ENCODE results near the gene VOPP1. TPM values are rescaled to one million over a fixed set of nuclear protein-coding genes. Genes with fewer than 3 reads are reported as not detected.

The VOPP1 gene
- total and polyA plus RNA-seq, 10 of the 15 experiments (the other 5 are each of a cell fraction or from before 2014, with no cell fraction given), result 32.8 to 206 (median 129) TPM

DNA sequence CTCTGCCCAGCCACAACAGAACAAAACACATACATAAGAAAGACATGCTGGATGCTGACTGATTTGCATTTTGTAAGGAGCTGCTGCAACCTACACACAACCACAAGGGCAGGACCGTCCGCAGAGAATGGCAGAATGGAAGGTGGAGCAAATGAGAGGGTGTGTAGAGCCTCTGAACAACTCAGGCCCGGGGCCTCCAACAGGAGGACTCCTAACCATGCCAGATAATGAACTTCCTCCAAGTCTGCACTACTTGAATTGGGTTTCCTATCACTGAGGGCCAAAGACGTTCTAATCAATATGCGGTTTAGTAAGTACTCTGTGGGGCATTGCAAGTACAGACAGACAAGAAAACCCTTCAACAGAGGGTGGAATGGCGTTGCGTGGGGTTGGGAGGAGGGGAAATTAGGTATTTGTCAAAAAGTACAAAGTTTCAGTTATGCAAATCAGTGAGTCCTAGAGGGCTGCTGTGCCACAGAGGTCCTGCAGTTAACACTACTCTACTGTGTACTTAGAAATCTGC is 14.6 kb downstream of the VOPP1 start (continued):
- peak; percentile 80 for TF ChIP-seq IKZF1 (conservative IDR thresholded peaks at IDR 0.05)
- TF ChIP-seq SMAD1 (IDR thresholded peaks at IDR 0.05; ENCODE audit: low read depth, partially characterized antibody), result no peak
- TF ChIP-seq SMAD5 (IDR thresholded peaks at IDR 0.05; ENCODE audit: low read depth), result no peak; the same call in 1 of the 2 replicates
- TF ChIP-seq STAT1 (conservative IDR thresholded peaks at IDR 0.05), result no peak
- TF ChIP-seq POLR2A (IDR thresholded peaks at IDR 0.05; ENCODE audit: low read depth, low read length), result peak; percentile 57
- TF ChIP-seq, protein P1, sequence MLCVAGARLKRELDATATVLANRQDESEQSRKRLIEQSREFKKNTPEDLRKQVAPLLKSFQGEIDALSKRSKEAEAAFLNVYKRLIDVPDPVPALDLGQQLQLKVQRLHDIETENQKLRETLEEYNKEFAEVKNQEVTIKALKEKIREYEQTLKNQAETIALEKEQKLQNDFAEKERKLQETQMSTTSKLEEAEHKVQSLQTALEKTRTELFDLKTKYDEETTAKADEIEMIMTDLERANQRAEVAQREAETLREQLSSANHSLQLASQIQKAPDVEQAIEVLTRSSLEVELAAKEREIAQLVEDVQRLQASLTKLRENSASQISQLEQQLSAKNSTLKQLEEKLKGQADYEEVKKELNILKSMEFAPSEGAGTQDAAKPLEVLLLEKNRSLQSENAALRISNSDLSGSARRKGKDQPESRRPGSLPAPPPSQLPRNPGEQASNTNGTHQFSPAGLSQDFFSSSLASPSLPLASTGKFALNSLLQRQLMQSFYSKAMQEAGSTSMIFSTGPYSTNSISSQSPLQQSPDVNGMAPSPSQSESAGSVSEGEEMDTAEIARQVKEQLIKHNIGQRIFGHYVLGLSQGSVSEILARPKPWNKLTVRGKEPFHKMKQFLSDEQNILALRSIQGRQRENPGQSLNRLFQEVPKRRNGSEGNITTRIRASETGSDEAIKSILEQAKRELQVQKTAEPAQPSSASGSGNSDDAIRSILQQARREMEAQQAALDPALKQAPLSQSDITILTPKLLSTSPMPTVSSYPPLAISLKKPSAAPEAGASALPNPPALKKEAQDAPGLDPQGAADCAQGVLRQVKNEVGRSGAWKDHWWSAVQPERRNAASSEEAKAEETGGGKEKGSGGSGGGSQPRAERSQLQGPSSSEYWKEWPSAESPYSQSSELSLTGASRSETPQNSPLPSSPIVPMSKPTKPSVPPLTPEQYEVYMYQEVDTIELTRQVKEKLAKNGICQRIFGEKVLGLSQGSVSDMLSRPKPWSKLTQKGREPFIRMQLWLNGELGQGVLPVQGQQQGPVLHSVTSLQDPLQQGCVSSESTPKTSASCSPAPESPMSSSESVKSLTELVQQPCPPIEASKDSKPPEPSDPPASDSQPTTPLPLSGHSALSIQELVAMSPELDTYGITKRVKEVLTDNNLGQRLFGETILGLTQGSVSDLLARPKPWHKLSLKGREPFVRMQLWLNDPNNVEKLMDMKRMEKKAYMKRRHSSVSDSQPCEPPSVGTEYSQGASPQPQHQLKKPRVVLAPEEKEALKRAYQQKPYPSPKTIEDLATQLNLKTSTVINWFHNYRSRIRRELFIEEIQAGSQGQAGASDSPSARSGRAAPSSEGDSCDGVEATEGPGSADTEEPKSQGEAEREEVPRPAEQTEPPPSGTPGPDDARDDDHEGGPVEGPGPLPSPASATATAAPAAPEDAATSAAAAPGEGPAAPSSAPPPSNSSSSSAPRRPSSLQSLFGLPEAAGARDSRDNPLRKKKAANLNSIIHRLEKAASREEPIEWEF (IDR thresholded peaks at IDR 0.05; ENCODE audit: insufficient replicate concordance, low read depth, low read length), result peak; percentile 87
- no peak for TF ChIP-seq SREBF2 (IDR thresholded peaks at IDR 0.05; ENCODE audit: low read length)
- TF ChIP-seq, protein P2, sequence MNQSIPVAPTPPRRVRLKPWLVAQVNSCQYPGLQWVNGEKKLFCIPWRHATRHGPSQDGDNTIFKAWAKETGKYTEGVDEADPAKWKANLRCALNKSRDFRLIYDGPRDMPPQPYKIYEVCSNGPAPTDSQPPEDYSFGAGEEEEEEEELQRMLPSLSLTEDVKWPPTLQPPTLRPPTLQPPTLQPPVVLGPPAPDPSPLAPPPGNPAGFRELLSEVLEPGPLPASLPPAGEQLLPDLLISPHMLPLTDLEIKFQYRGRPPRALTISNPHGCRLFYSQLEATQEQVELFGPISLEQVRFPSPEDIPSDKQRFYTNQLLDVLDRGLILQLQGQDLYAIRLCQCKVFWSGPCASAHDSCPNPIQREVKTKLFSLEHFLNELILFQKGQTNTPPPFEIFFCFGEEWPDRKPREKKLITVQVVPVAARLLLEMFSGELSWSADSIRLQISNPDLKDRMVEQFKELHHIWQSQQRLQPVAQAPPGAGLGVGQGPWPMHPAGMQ (IDR thresholded peaks at IDR 0.05; ENCODE audit: borderline replicate concordance), result no peak
- TF ChIP-seq SRF (IDR thresholded peaks at IDR 0.05; ENCODE audit: low read depth in 2 of 2, low read length in 2 of 2), result no peak
- TF ChIP-seq SUZ12 (IDR thresholded peaks at IDR 0.05; ENCODE audit: unreplicated experiment), result no peak
- no peak for TF ChIP-seq CBX5 (IDR thresholded peaks at IDR 0.05; ENCODE audit: low read depth)
- TF ChIP-seq, protein P3, sequence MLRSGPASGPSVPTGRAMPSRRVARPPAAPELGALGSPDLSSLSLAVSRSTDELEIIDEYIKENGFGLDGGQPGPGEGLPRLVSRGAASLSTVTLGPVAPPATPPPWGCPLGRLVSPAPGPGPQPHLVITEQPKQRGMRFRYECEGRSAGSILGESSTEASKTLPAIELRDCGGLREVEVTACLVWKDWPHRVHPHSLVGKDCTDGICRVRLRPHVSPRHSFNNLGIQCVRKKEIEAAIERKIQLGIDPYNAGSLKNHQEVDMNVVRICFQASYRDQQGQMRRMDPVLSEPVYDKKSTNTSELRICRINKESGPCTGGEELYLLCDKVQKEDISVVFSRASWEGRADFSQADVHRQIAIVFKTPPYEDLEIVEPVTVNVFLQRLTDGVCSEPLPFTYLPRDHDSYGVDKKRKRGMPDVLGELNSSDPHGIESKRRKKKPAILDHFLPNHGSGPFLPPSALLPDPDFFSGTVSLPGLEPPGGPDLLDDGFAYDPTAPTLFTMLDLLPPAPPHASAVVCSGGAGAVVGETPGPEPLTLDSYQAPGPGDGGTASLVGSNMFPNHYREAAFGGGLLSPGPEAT (IDR thresholded peaks at IDR 0.05; ENCODE audit: low read depth), result peak; percentile 81
- no peak for TF ChIP-seq HCFC1 (IDR thresholded peaks at IDR 0.05; ENCODE audit: low read length)
- TF ChIP-seq TCF7 (IDR thresholded peaks at IDR 0.05; ENCODE audit: borderline replicate concordance), result 0 out of 2 replicates have a peak, but pooled peaks have one; percentile 32
- no peak for TF ChIP-seq CBX3 (IDR thresholded peaks at IDR 0.05; ENCODE audit: borderline replicate concordance, low read depth)
- no peak for TF ChIP-seq NFYA (IDR thresholded peaks at IDR 0.05; ENCODE audit: borderline replicate concordance, low read depth, low read length)
- TF ChIP-seq JUND (IDR thresholded peaks at IDR 0.05; ENCODE audit: low read depth, low read length), result no peak
- TF ChIP-seq, protein P4, sequence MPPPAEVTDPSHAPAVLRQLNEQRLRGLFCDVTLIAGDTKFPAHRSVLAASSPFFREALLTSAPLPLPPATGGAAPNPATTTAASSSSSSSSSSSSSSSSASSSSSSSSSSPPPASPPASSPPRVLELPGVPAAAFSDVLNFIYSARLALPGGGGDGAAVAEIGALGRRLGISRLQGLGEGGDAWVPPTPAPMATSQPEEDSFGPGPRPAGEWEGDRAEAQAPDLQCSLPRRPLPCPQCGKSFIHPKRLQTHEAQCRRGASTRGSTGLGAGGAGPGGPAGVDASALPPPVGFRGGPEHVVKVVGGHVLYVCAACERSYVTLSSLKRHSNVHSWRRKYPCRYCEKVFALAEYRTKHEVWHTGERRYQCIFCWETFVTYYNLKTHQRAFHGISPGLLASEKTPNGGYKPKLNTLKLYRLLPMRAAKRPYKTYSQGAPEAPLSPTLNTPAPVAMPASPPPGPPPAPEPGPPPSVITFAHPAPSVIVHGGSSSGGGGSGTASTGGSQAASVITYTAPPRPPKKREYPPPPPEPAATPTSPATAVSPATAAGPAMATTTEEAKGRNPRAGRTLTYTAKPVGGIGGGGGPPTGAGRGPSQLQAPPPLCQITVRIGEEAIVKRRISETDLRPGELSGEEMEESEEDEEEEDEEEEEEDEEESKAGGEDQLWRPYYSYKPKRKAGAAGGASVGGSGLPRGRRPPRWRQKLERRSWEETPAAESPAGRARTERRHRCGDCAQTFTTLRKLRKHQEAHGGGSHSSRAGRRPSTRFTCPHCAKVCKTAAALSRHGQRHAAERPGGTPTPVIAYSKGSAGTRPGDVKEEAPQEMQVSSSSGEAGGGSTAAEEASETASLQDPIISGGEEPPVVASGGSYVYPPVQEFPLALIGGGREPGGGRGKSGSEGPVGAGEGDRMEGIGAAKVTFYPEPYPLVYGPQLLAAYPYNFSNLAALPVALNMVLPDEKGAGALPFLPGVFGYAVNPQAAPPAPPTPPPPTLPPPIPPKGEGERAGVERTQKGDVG (CRISPR knock-in tag; IDR thresholded peaks at IDR 0.05), result no peak
- no peak for TF ChIP-seq PML (IDR thresholded peaks at IDR 0.05; ENCODE audit: low read length)
- TF ChIP-seq STAT3 (IDR thresholded peaks at IDR 0.05; ENCODE audit: low read depth, low read length), result no peak; the same call in 1 of the 2 replicates
- no peak for TF ChIP-seq RELA (IDR thresholded peaks at IDR 0.05; ENCODE audit: borderline replicate concordance, partially characterized antibody)
